K562 (cell line): ENCODE data around the gene PLXNB1. TPM values are rescaled to one million over a fixed set of nuclear protein-coding genes. Genes with fewer than 3 reads are reported as not detected.
A peak's percentile ranks its signal among the peaks of the same experiment; 100 is the strongest.

Experiments
- ATAC-seq: fragments of 200-7000 bp; cut with Tn5 transposase; 3 replicates; pipeline ENCODE4 v1.9.1; 2020; ENCODE audit warnings: moderate library complexity
- BruUV-seq: library from RNA; stranded (reverse); fragments of 400-500 nt; replicated peaks from 2 replicates; lab custom pipeline; 2021; lab: Mats Ljungman, UMichigan
- CTCF ChIA-PET: fragments of 300-600 bp; formaldehyde crosslinking; extraction: SDS; loops from one replicate; lab custom pipeline; 2021; ENCODE audit warnings: low intra/inter-chr PET ratio; lab: Yijun Ruan, JAX
- POLR2A ChIA-PET: fragments of 300-600, 350-650 bp; sonication (Branson Sonifier 250); formaldehyde crosslinking; extraction: SDS; loops from one replicate; lab custom pipeline; 2021; ENCODE audit warnings: antibody characterized with exemption, inconsistent platforms; lab: Yijun Ruan, JAX
- DNase-seq, 4 experiments: peaks; one replicate each; pipeline versions ENCODE4 v3.0.0 to v3.0.0-alpha.2; 2011 to 2018; ENCODE audit warnings: low spot score in 3 of 4, mixed read lengths in 3 of 4; ENCODE audit errors: extremely low read depth in 1 of 4
- FAIRE-seq: peaks from 2 replicates; lab custom pipeline; 2011; peaks lifted over from hg19 to GRCh38; lab: Jason Lieb, UNC
- H2AFZ ChIP-seq: 2 replicates; pipeline ENCODE4 v1.6.0; 2011; ENCODE audit warnings: low read depth, low read length, control low read depth, inconsistent platforms
- H3K27ac ChIP-seq: fragments of 200-600 bp; 3 replicates; pipeline ENCODE4 v1.8.0; 2011; ENCODE audit warnings: low read depth, mild to moderate bottlenecking, control low read depth, inconsistent platforms, low read length, moderate library complexity, mixed read lengths; ENCODE audit errors: extremely low read depth
- H3K27me3 ChIP-seq, 2 experiments: fragments of 300-600 bp in 1 of 2; 2 replicates in 1 of 2; 3 replicates in 1 of 2; pipeline versions ENCODE4 v1.6.0 to v1.8.0; 2011; ENCODE audit warnings: inconsistent platforms in 2 of 2, low read length in 2 of 2, mild to moderate bottlenecking in 1 of 2, mixed read lengths in 1 of 2, moderate library complexity in 1 of 2; ENCODE audit not compliant: control insufficient read depth in 2 of 2, insufficient read depth in 2 of 2
- H3K36me3 ChIP-seq: fragments of 300-600 bp; 3 replicates; pipeline ENCODE4 v1.8.0; 2011; ENCODE audit warnings: mild to moderate bottlenecking, low read length, inconsistent platforms; ENCODE audit not compliant: control insufficient read depth, insufficient read depth
- H3K4me1 ChIP-seq, 2 experiments: fragments of 200-600 bp in 1 of 2; replicated peaks in 1 of 2; 2 replicates in 1 of 2; 3 replicates in 1 of 2; pipeline versions ENCODE4 v1.5.1 to v1.8.0; 2011; ENCODE audit warnings: inconsistent platforms in 2 of 2, low read length in 2 of 2, mild to moderate bottlenecking in 1 of 2, mixed read lengths in 1 of 2, moderate library complexity in 1 of 2; ENCODE audit not compliant: control insufficient read depth in 2 of 2, insufficient read depth in 2 of 2
- H3K4me2 ChIP-seq: 2 replicates; pipeline ENCODE4 v1.6.1; 2011; ENCODE audit warnings: low read length, control low read depth, inconsistent platforms, mixed read lengths; ENCODE audit not compliant: insufficient read depth
- H3K4me3 ChIP-seq: fragments of 200-600 bp; sonication (generic), shearing (Covaris generic); 2 replicates; pipeline ENCODE4 v1.5.1; 2016; ENCODE audit warnings: control low read depth, inconsistent platforms
- H3K79me2 ChIP-seq: fragments of 200-600 bp; 3 replicates; pipeline ENCODE4 v1.8.0; 2011; ENCODE audit warnings: low read length, inconsistent platforms; ENCODE audit not compliant: control insufficient read depth, insufficient read depth
- H3K9ac ChIP-seq, 2 experiments: 2 replicates each; pipeline versions ENCODE4 v1.6.0 to v1.6.1; 2011; ENCODE audit warnings: low read depth in 2 of 2, low read length in 2 of 2, control low read depth in 1 of 2, inconsistent platforms in 1 of 2, mild to moderate bottlenecking in 1 of 2, mixed read lengths in 1 of 2; ENCODE audit not compliant: insufficient read depth in 1 of 2
- H3K9me1 ChIP-seq: one replicate; pipeline ENCODE4 v1.6.0; 2011; ENCODE audit warnings: inconsistent platforms, mild to moderate bottlenecking, low read length, moderate library complexity; ENCODE audit not compliant: control insufficient read depth, insufficient read depth
- H3K9me3 ChIP-seq: replicated peaks from 2 replicates; pipeline ENCODE4 v1.5.1; 2011; ENCODE audit warnings: low read depth, low read length, inconsistent platforms; ENCODE audit not compliant: control insufficient read depth, insufficient read depth
- H4K20me1 ChIP-seq: replicated peaks from 2 replicates; pipeline ENCODE4 v1.6.1; 2011; ENCODE audit warnings: low read length, inconsistent platforms, mixed read lengths; ENCODE audit not compliant: control insufficient read depth, insufficient read depth
- C11orf30 ChIP-seq: fragments of 450-650 bp; IDR thresholded peaks from 2 replicates; pipeline ENCODE4 v1.6.1; 2016; ENCODE audit warnings: low read depth, mild to moderate bottlenecking
- FOXK2 ChIP-seq, 2 experiments: fragments of 450-650 bp; IDR thresholded peaks in 1 of 2; conservative IDR thresholded peaks in 1 of 2; 2 replicates each; pipeline ENCODE4 v1.6.1; 2016; ENCODE audit warnings: low read depth in 2 of 2, mild to moderate bottlenecking in 1 of 2
- HIVEP1 ChIP-seq: fragments of 250-450 bp; sonication (Bioruptor Pico); IDR thresholded peaks from 2 replicates; pipeline ENCODE4 v1.4.0; 2020; ENCODE audit warnings: mild to moderate bottlenecking
- LCOR ChIP-seq: sonication (generic); formaldehyde crosslinking; IDR thresholded peaks from 2 replicates; pipeline ENCODE4 v1.8.0; 2022; ENCODE audit warnings: mild to moderate bottlenecking, missing genetic modification reagents
- MAZ ChIP-seq, 2 experiments: fragments of 450-650 bp in 1 of 2; sonication (generic) in 1 of 2; formaldehyde crosslinking; IDR thresholded peaks in 1 of 2; conservative IDR thresholded peaks in 1 of 2; 2 replicates each; pipeline versions ENCODE4 v1.4.0 to v1.5.0; 2020; ENCODE audit warnings: mild to moderate bottlenecking in 1 of 2, missing genetic modification reagents in 1 of 2
- RBBP5 ChIP-seq: fragments of 200-600 bp; sonication (generic); IDR thresholded peaks from 2 replicates; pipeline ENCODE4 v1.6.1; 2012; ENCODE audit warnings: borderline replicate concordance, mild to moderate bottlenecking, low read length, control low read depth, inconsistent platforms; ENCODE audit not compliant: insufficient read depth, poor library complexity, severe bottlenecking
- ZNF263 ChIP-seq: sonication (generic); formaldehyde crosslinking; IDR thresholded peaks from 2 replicates; pipeline ENCODE4 v1.8.0; 2022; ENCODE audit warnings: mild to moderate bottlenecking, missing genetic modification reagents, borderline replicate concordance
- ZNF384 ChIP-seq: IDR thresholded peaks from 2 replicates; pipeline ENCODE4 v1.6.1; 2012; ENCODE audit warnings: low read depth, low read length, improper control_type of control experiment
- ZNF444 ChIP-seq: fragments of 250-450 bp; sonication (Bioruptor Pico); IDR thresholded peaks from 2 replicates; pipeline ENCODE4 v1.4.0; 2020; ENCODE audit warnings: mild to moderate bottlenecking, moderate library complexity
- WGBS: fragments of 100-300 bp; shearing (Covaris generic); methylation state at CpG from one replicate; pipeline ENCODE4 v1.1.6; 2016; ENCODE audit warnings: low coverage, mixed read lengths; ENCODE audit not compliant: insufficient coverage; ENCODE audit errors: missing lambda C conversion rate; 5-methylcytosine and 5-hydroxymethylcytosine counted together
- in situ Hi-C: fragments of 300-500 bp; cut with MboI; formaldehyde crosslinking; loops from 4 replicates; pipeline ENCODE4 v1.15.0; 2018; ENCODE audit warnings: inconsistent platforms, mixed read lengths
- intact Hi-C: fragments of 100-400 bp; cut with micrococcal nuclease; formaldehyde crosslinking; loops from 2 replicates; pipeline ENCODE4 v1.14.2; 2022
- polyA plus RNA-seq, 8 experiments: library from polyadenylated mRNA; depleted of rRNA in 4 of 8; stranded (reverse) in 5 of 8; unstranded in 3 of 8; fragments of >200 nt; fragmentation: Nextera tagmentation in 2 of 8; fragmentation: Illumina TruSeq in 1 of 8; extraction: Ambion mirVana in 2 of 8; extraction: Trizol in 1 of 8; gene quantifications; 2 replicates each; pipeline versions ENCODE4 v1.2.1 to v1.2.3, GENCODE V29; 2011 to 2014; ENCODE audit warnings: inconsistent platforms in 1 of 8, missing spikeins in 1 of 8
- total RNA-seq, 7 experiments: library from RNA; depleted of rRNA in 6 of 7; stranded (reverse); fragments of >200 nt in 6 of 7; fragmentation: Illumina TruSeq in 2 of 7; extraction: Trizol in 2 of 7; gene quantifications; 2 replicates each; pipeline versions ENCODE4 v1.2.1 to v1.2.3, GENCODE V29; 2011 to 2021; ENCODE audit warnings: low replicate concordance in 1 of 7
- TF ChIP-seq, protein P1 (sequence below), 3 experiments: IDR thresholded peaks in 2 of 3; conservative IDR thresholded peaks in 1 of 3; 2 replicates each; pipeline ENCODE4 v1.5.1; 2011 to 2012; ENCODE audit warnings: low read length in 3 of 3, mild to moderate bottlenecking in 3 of 3, control low read depth in 2 of 3, improper control_type of control experiment in 1 of 3, inconsistent platforms in 1 of 3, low read depth in 1 of 3, mixed read lengths in 1 of 3, moderate library complexity in 1 of 3; ENCODE audit not compliant: insufficient read depth in 2 of 3
- TF ChIP-seq, protein P2 (sequence below): fragments of 150-350 bp; IDR thresholded peaks from 2 replicates; pipeline ENCODE4 v1.6.1; 2014; ENCODE audit warnings: low read depth, mild to moderate bottlenecking, low read length, borderline replicate concordance
- TF ChIP-seq, protein P3 (sequence below): fragments of 450-650 bp; IDR thresholded peaks from 2 replicates; pipeline ENCODE4 v1.6.1; 2016; ENCODE audit warnings: borderline replicate concordance

The PLXNB1 gene
- total and polyA plus RNA-seq, 9 of the 15 experiments (the other 6 are each of a cell fraction or from before 2014, with no cell fraction given): 0.17 to 17.4 (median 6.0) TPM

DNA sequence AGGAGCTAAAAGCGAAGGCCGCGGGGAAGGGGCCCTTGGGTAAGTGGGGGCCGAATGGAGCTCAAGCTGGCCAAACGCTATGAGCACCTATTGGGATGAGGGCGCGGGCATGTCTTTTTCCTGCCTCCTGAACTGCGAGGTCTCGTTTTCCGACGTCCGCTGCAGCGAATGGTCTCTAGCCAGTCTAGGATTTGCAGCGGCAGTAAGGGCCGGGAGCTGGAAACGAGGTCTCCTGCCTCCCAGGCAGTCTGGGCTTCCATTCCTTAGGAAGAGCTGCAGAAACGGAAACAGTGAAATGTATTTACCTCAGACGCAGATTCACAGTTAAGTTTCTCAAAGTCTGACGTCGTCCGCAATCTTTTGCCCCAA, 10.7 kb upstream of the PLXNB1 start:
- POLR2A ChIA-PET: interaction anchor here (1.2 to 1.6 kb wide), 2 partner anchors 167 to 199 kb away, joined by 3 to 4 read pairs; no protein-coding TSS in a partner anchor
- Histone ChIP-seq H3K9me1 (peaks cover 6% of the 10 kb centered on the region), H3K4me2 (peak overlapping the region; percentile 96), H3K9me3 (no peaks in the 10 kb centered on the region), H2AFZ (no peak overlapping the region), H3K79me2 (peaks cover 39% of the 10 kb centered on the region), H3K4me1 (peaks cover 9% of the 10 kb centered on the region in 2 experiments; a peak in 3 of 5 replicates)
- ATAC-seq (peak; percentile 12), FAIRE-seq (no peak)
- in situ Hi-C loops: no loop called here
- TF ChIP-seq ZNF444 (no peak), MAZ (CRISPR knock-in tag; conservative IDR thresholded peaks at IDR 0.05 in 1 of 2, IDR thresholded peaks at IDR 0.05 in 1 of 2) (no peak), HIVEP1 (no peak), FOXK2 (conservative IDR thresholded peaks at IDR 0.05 in 1 of 2, IDR thresholded peaks at IDR 0.05 in 1 of 2; ENCODE audit: low read depth in 2 of 2) (no peak), LCOR (0 out of 2 replicates have a peak, but pooled peaks have one; percentile 29), ZNF384 (no peak), C11orf30 (no peak), ZNF263 (CRISPR knock-in tag) (0 out of 2 replicates have a peak, but pooled peaks have one; percentile 4), RBBP5 (peak; percentile 11)
- TF ChIP-seq, protein P1, sequence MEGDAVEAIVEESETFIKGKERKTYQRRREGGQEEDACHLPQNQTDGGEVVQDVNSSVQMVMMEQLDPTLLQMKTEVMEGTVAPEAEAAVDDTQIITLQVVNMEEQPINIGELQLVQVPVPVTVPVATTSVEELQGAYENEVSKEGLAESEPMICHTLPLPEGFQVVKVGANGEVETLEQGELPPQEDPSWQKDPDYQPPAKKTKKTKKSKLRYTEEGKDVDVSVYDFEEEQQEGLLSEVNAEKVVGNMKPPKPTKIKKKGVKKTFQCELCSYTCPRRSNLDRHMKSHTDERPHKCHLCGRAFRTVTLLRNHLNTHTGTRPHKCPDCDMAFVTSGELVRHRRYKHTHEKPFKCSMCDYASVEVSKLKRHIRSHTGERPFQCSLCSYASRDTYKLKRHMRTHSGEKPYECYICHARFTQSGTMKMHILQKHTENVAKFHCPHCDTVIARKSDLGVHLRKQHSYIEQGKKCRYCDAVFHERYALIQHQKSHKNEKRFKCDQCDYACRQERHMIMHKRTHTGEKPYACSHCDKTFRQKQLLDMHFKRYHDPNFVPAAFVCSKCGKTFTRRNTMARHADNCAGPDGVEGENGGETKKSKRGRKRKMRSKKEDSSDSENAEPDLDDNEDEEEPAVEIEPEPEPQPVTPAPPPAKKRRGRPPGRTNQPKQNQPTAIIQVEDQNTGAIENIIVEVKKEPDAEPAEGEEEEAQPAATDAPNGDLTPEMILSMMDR (IDR thresholded peaks at IDR 0.05 in 2 of 3, conservative IDR thresholded peaks at IDR 0.05 in 1 of 3; ENCODE audit: insufficient read depth in 2 of 3, low read depth in 1 of 3, low read length in 3 of 3): no peak
- TF ChIP-seq, protein P2, sequence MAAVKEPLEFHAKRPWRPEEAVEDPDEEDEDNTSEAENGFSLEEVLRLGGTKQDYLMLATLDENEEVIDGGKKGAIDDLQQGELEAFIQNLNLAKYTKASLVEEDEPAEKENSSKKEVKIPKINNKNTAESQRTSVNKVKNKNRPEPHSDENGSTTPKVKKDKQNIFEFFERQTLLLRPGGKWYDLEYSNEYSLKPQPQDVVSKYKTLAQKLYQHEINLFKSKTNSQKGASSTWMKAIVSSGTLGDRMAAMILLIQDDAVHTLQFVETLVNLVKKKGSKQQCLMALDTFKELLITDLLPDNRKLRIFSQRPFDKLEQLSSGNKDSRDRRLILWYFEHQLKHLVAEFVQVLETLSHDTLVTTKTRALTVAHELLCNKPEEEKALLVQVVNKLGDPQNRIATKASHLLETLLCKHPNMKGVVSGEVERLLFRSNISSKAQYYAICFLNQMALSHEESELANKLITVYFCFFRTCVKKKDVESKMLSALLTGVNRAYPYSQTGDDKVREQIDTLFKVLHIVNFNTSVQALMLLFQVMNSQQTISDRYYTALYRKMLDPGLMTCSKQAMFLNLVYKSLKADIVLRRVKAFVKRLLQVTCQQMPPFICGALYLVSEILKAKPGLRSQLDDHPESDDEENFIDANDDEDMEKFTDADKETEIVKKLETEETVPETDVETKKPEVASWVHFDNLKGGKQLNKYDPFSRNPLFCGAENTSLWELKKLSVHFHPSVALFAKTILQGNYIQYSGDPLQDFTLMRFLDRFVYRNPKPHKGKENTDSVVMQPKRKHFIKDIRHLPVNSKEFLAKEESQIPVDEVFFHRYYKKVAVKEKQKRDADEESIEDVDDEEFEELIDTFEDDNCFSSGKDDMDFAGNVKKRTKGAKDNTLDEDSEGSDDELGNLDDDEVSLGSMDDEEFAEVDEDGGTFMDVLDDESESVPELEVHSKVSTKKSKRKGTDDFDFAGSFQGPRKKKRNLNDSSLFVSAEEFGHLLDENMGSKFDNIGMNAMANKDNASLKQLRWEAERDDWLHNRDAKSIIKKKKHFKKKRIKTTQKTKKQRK: no peak
- TF ChIP-seq, protein P3, sequence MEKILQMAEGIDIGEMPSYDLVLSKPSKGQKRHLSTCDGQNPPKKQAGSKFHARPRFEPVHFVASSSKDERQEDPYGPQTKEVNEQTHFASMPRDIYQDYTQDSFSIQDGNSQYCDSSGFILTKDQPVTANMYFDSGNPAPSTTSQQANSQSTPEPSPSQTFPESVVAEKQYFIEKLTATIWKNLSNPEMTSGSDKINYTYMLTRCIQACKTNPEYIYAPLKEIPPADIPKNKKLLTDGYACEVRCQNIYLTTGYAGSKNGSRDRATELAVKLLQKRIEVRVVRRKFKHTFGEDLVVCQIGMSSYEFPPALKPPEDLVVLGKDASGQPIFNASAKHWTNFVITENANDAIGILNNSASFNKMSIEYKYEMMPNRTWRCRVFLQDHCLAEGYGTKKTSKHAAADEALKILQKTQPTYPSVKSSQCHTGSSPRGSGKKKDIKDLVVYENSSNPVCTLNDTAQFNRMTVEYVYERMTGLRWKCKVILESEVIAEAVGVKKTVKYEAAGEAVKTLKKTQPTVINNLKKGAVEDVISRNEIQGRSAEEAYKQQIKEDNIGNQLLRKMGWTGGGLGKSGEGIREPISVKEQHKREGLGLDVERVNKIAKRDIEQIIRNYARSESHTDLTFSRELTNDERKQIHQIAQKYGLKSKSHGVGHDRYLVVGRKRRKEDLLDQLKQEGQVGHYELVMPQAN: 0 out of 2 replicates have a peak, but pooled peaks have one; percentile 9
- TF ChIP-seq, all 486 proteins: peak for 4
- no peaks in the 10 kb centered on the region; a peak in 1 of 5 replicates for H3K27me3 ChIP-seq
- no peaks in the 10 kb centered on the region for H4K20me1 ChIP-seq
- CTCF ChIA-PET: interaction anchor here (1.3 kb wide), 1 partner anchor 168 kb away, joined by 4 read pairs; no protein-coding TSS in a partner anchor
- H3K4me3 ChIP-seq: peak overlapping the region; percentile 89
- intact Hi-C loops: no loop called here
- no peak for DNase-seq
- WGBS: 0% methylated on average over 20 of the region's 21 CpGs
- peak overlapping the region; percentile 91 to 94 for H3K9ac ChIP-seq
- peak overlapping the region; percentile 79 for H3K27ac ChIP-seq
- BruUV-seq: TSS peak; percentile 72
- H3K36me3 ChIP-seq: peaks cover 27% of the 10 kb centered on the region; the same call in 2 of the 3 replicates
